Measurements from ENCODE around the gene BBS9. TPM values are rescaled to one million over a fixed set of nuclear protein-coding genes. Genes with fewer than 3 reads are reported as not detected.

BBS9 gene
- total RNA-seq, 3 donors from 2014 or later = 8.2 to 23.5 (median 15.8) TPM

DNA sequence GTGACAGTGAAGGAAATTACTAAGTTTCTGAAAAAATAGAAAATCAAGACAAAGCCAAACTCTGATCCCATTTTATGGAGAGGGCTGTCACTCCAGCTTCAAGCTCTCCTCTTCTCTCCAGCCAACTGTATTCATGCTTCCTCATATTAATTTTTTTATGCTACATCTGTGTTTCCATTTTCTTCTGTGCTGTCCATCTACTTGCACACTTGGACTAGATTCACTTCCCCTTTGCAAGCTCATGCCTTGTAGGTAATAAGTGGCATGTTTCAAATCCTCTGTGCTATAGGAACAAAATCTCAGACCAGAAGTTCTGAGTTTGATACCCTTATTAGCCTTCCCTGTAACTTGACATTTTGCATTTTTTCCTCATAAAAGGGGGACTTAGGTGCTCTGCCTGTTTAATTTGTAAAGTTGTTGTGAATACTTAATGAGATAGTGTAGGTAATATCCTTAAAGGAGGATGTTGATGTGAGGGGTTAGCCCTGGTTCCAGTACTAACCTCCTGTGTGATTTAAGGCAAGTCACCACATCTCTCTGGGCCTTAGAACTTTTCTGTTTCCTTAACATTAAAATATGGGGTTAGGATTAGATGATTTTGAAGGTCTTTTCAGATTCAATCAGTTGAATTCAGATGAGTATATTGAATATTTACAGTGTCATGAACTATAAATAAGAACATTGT, 358.8 kb downstream of the BBS9 start:
- no peaks in the 10 kb centered on the region for H3K36me3 ChIP-seq (ENCODE audit: low read depth)
- no peak for ATAC-seq
- TF ChIP-seq, protein P1, sequence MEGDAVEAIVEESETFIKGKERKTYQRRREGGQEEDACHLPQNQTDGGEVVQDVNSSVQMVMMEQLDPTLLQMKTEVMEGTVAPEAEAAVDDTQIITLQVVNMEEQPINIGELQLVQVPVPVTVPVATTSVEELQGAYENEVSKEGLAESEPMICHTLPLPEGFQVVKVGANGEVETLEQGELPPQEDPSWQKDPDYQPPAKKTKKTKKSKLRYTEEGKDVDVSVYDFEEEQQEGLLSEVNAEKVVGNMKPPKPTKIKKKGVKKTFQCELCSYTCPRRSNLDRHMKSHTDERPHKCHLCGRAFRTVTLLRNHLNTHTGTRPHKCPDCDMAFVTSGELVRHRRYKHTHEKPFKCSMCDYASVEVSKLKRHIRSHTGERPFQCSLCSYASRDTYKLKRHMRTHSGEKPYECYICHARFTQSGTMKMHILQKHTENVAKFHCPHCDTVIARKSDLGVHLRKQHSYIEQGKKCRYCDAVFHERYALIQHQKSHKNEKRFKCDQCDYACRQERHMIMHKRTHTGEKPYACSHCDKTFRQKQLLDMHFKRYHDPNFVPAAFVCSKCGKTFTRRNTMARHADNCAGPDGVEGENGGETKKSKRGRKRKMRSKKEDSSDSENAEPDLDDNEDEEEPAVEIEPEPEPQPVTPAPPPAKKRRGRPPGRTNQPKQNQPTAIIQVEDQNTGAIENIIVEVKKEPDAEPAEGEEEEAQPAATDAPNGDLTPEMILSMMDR (IDR thresholded peaks at IDR 0.05) = no peak

DNA sequence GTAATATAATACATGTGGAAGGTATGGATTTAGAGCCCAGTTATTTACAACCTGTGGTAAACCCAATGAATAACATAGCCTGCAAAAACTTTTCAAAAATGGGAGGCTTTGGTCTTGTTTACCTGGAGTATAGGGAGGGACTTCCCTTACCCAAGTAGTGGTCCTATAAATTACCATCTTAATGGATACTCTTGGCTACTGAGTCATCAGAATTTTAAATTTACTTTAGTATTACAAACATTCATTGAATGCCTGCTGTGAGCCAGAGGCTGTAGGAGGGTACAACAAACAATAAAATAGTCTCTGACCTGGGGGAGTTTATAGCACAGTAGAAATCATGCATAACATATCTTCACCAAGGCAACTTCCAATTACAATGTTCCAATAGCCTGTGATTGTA, 365.1 kb downstream of the BBS9 start:
- TF ChIP-seq, protein P1 (IDR thresholded peaks at IDR 0.05) = no peak
- Histone ChIP-seq H3K9me3 (no peaks in the 10 kb centered on the region), H3K4me3 (no peak overlapping the region), H3K4me1 (ENCODE audit: low read depth) (no peaks in the 10 kb centered on the region), H3K36me3 (ENCODE audit: low read depth) (no peaks in the 10 kb centered on the region)
- no peak for ATAC-seq
- no peak for DNase-seq
- intact Hi-C loops (cut with DNase I, micrococcal nuclease) = no loop called here

More for the DNA sequence above, 358.8 kb downstream of the BBS9 start:
- no peak overlapping the region for H3K4me3 ChIP-seq
- no peak for DNase-seq
- no peaks in the 10 kb centered on the region for H3K4me1 ChIP-seq (ENCODE audit: low read depth)
- H3K9me3 ChIP-seq = no peaks in the 10 kb centered on the region
- intact Hi-C loops (cut with DNase I, micrococcal nuclease) = no loop called here

DNA sequence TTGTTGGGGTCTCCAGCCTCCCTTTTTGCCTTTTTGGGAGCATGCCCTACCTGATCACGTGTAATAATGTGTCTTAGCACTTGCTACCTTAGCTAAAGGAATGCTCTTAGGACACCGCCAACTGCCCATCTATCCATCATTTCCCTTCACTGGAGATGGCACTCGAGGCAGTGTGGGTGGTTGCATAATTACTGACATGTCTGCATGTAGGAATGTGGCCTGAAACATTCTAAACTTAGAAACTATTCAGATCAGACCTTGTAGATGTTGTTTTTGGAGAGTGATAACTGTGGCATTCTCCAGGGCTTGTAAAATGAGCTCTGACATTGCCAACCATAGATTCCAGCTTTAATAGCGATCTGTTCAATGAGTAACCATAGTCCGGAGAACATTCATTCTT, 365.8 kb downstream of the BBS9 start:
- no peaks in the 10 kb centered on the region for H3K36me3 ChIP-seq (ENCODE audit: low read depth)
- intact Hi-C loops (cut with DNase I, micrococcal nuclease) = no loop called here
- ATAC-seq = no peak
- no peaks in the 10 kb centered on the region for H3K9me3 ChIP-seq
- no peak overlapping the region for H3K4me3 ChIP-seq
- DNase-seq = no peak
- no peaks in the 10 kb centered on the region for H3K4me1 ChIP-seq (ENCODE audit: low read depth)
- TF ChIP-seq, protein P1 (IDR thresholded peaks at IDR 0.05) = no peak

DNA sequence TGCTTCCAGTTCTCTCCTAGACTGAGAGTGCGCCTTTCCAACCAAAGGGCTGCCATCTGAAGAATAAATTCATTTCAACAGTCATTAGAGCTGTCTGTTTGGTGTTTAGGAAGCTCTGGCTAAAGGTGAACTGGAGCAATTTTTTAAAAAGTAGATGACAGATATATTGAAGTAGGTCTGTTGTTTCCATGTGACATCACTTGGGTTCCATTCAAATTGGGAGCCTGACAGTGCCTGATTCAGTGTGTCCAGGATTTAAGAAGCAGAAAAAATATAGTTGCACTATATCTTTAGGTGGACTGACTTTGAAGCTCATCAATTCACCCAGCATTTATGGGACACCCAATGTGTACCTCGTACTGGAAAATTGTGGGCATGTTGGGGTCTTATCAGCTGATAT, 367.7 kb downstream of the BBS9 start:
- TF ChIP-seq, protein P1 (IDR thresholded peaks at IDR 0.05) = no peak
- no peaks in the 10 kb centered on the region for H3K36me3 ChIP-seq (ENCODE audit: low read depth)
- ATAC-seq (no peak), DNase-seq (no peak)
- H3K4me3 ChIP-seq = no peak overlapping the region
- H3K9me3 ChIP-seq = no peaks in the 10 kb centered on the region
- H3K4me1 ChIP-seq (ENCODE audit: low read depth) = no peaks in the 10 kb centered on the region
- intact Hi-C loops (cut with DNase I, micrococcal nuclease) = no loop called here

DNA sequence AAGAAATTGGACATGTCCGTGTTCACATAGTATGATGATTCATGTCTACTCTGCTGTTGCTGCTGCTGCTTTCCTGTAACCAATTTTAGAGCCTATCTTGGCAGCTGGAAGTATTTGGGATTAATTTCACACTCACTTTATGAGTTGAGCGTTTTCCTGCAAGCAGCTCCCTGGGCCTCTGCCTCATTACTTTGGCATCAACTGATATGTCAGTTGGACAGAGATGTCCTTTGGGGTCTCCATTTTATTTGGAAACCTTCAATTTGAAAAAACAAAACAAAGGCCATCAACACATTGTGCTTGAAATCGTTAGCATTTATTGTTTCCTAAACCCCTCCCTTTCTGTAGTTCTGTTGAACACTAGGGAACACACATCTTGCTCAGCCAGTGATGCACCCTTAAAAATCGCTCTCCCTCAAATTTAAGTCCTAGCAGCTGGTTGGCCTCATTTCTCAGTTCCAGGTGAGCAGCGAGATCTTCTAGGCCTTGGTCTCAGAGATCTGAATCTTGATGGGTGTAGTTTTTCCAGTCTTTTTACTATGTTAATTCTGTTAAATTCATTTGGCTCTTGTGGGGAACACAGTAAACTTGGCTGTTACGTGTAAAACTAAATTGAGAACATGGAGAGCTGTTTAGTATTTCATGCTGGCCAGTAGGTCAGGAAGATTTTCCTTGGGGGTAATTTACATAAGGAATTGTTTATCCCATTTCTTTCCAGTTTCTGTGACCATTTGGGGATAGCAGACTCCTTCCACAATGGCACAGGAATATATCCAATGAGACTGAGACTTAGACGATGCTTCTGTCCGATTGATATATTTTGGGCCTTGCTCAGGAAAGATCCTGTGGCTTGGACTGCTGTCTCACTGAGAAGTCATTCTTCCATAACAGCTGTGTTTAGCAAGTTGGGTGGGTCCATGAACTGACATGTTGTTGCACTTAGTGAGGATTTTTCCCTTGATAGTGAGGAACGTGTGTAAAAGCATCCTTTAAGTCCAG, 371.6 kb downstream of the BBS9 start:
- intact Hi-C loops (cut with DNase I, micrococcal nuclease) = no loop called here
- H3K9me3 ChIP-seq = no peaks in the 10 kb centered on the region
- TF ChIP-seq, protein P1 (IDR thresholded peaks at IDR 0.05) = no peak
- DNase-seq = no peak
- no peak overlapping the region for H3K4me3 ChIP-seq
- no peaks in the 10 kb centered on the region for H3K4me1 ChIP-seq (ENCODE audit: low read depth)
- no peak for ATAC-seq
- no peaks in the 10 kb centered on the region for H3K36me3 ChIP-seq (ENCODE audit: low read depth)
